IMR-90 (cell line): ENCODE data around the gene NOS1AP. TPM values are rescaled to one million over a fixed set of nuclear protein-coding genes. Genes with fewer than 3 reads are reported as not detected.

Experiments used
- ATAC-seq: fragments of 200-7000 bp; cut with Tn5 transposase; 2 replicates; pipeline ENCODE4 v1.9.1; 2020; ENCODE audit warnings: low read depth, mild to moderate bottlenecking, moderate library complexity
- BruUV-seq: library from RNA; stranded (reverse); fragments of 400-500 nt; replicated peaks from 2 replicates; lab custom pipeline; 2021; lab: Mats Ljungman, UMichigan
- CTCF ChIA-PET: fragments of 300-600 bp; formaldehyde crosslinking; extraction: SDS; loops from one replicate; lab custom pipeline; 2021; ENCODE audit warnings: antibody characterized with exemption; lab: Yijun Ruan, JAX
- POLR2A ChIA-PET: fragments of 300-600 bp; sonication (Branson Sonifier 250); formaldehyde crosslinking; loops from one replicate; lab custom pipeline; 2022; ENCODE audit warnings: antibody characterized with exemption; ENCODE audit not compliant: unreplicated experiment; lab: Charles Lee
- DNase-seq: peaks from one replicate; pipeline ENCODE4 v3.0.0; 2013
- H2AFZ ChIP-seq: replicated peaks from 2 replicates; pipeline ENCODE3; 2013; ENCODE audit warnings: low read length, mild to moderate bottlenecking; ENCODE audit not compliant: poor library complexity
- H2AK5ac ChIP-seq: 2 replicates; pipeline ENCODE4 v1.6.1; 2013; ENCODE audit warnings: low read depth, low read length, inconsistent platforms
- H2AK9ac ChIP-seq: replicated peaks from 2 replicates; pipeline ENCODE3; 2013; ENCODE audit warnings: mild to moderate bottlenecking, low read depth, low read length, moderate library complexity; ENCODE audit not compliant: poor library complexity
- H2BK120ac ChIP-seq: 2 replicates; pipeline ENCODE4 v1.6.1; 2013; ENCODE audit warnings: low read depth, low read length, inconsistent platforms
- H2BK15ac ChIP-seq: 3 replicates; pipeline ENCODE4 v1.6.1; 2013; ENCODE audit warnings: low read depth, low read length, inconsistent platforms
- H2BK20ac ChIP-seq: 2 replicates; pipeline ENCODE4 v1.6.1; 2013; ENCODE audit warnings: low read depth, mild to moderate bottlenecking, inconsistent platforms, low read length, moderate library complexity
- H2BK5ac ChIP-seq: 2 replicates; pipeline ENCODE4 v1.6.1; 2013; ENCODE audit warnings: mild to moderate bottlenecking, low read depth, low read length, inconsistent platforms; ENCODE audit not compliant: poor library complexity, severe bottlenecking
- H3K14ac ChIP-seq: replicated peaks from 2 replicates; pipeline ENCODE4 v1.6.1; 2013; ENCODE audit warnings: low read depth, low read length, inconsistent platforms
- H3K18ac ChIP-seq: 2 replicates; pipeline ENCODE4 v1.6.1; 2013; ENCODE audit warnings: low read depth, low read length, control low read depth
- H3K23ac ChIP-seq: 2 replicates; pipeline ENCODE4 v1.6.1; 2013; ENCODE audit warnings: low read depth, low read length, inconsistent platforms
- H3K27ac ChIP-seq: 2 replicates; pipeline ENCODE4 v1.5.1; 2013; ENCODE audit warnings: mild to moderate bottlenecking, control low read depth, low read length; ENCODE audit not compliant: insufficient read depth
- H3K27me3 ChIP-seq: 2 replicates; pipeline ENCODE4 v1.6.1; 2013; ENCODE audit warnings: low read length; ENCODE audit not compliant: control insufficient read depth, insufficient read depth
- H3K36me3 ChIP-seq: 2 replicates; pipeline ENCODE4 v1.6.1; 2013; ENCODE audit warnings: low read length, mixed read lengths; ENCODE audit not compliant: control insufficient read depth, insufficient read depth
- H3K4ac ChIP-seq: 2 replicates; pipeline ENCODE4 v1.6.1; 2013; ENCODE audit warnings: low read depth, low read length, inconsistent platforms
- H3K4me1 ChIP-seq: 2 replicates; pipeline ENCODE4 v1.6.1; 2013; ENCODE audit warnings: low read length, mixed read lengths; ENCODE audit not compliant: control insufficient read depth, insufficient read depth
- H3K4me2 ChIP-seq: 2 replicates; pipeline ENCODE4 v1.6.1; 2013; ENCODE audit warnings: low read depth, mild to moderate bottlenecking, control low read depth, low read length, moderate library complexity
- H3K4me3 ChIP-seq: 2 replicates; pipeline ENCODE4 v1.5.1; 2013; ENCODE audit warnings: low read depth, mild to moderate bottlenecking, control low read depth, low read length, moderate library complexity; ENCODE audit not compliant: insufficient read depth
- H3K56ac ChIP-seq: 2 replicates; pipeline ENCODE4 v1.6.1; 2013; ENCODE audit warnings: low read length, inconsistent platforms; ENCODE audit not compliant: insufficient read depth; ENCODE audit errors: extremely low read depth
- H3K79me1 ChIP-seq, 2 experiments: 2 replicates each; pipeline ENCODE4 v1.6.1; 2013; ENCODE audit warnings: low read length in 2 of 2, inconsistent platforms in 1 of 2, low read depth in 1 of 2
- H3K9ac ChIP-seq: 2 replicates; pipeline ENCODE4 v1.6.1; 2013; ENCODE audit warnings: low read depth, low read length, control low read depth
- H3K9me1 ChIP-seq: 2 replicates; pipeline ENCODE4 v1.6.1; 2013; ENCODE audit warnings: low read length, inconsistent platforms; ENCODE audit not compliant: insufficient read depth
- H3K9me3 ChIP-seq: 2 replicates; pipeline ENCODE4 v1.6.1; 2013; ENCODE audit warnings: low read length; ENCODE audit not compliant: control insufficient read depth, insufficient read depth
- H4K20me1 ChIP-seq: 2 replicates; pipeline ENCODE4 v1.6.1; 2013; ENCODE audit warnings: low read length, inconsistent platforms; ENCODE audit not compliant: insufficient read depth
- H4K5ac ChIP-seq: 2 replicates; pipeline ENCODE4 v1.6.1; 2013; ENCODE audit warnings: mild to moderate bottlenecking, low read depth, low read length, control low read depth
- H4K8ac ChIP-seq, 2 experiments: 2 replicates each; pipeline ENCODE4 v1.6.1; 2013; ENCODE audit warnings: low read depth in 2 of 2, low read length in 2 of 2, control low read depth in 1 of 2, inconsistent platforms in 1 of 2
- H4K91ac ChIP-seq: 2 replicates; pipeline ENCODE4 v1.6.1; 2013; ENCODE audit warnings: low read depth, low read length, inconsistent platforms; ENCODE audit not compliant: insufficient read depth
- CEBPB ChIP-seq: IDR thresholded peaks from 2 replicates; pipeline ENCODE4 v1.6.1; 2012; ENCODE audit warnings: low read depth, low read length, improper control_type of control experiment
- CHD1 ChIP-seq: IDR thresholded peaks from 2 replicates; pipeline ENCODE4 v1.6.1; 2012; ENCODE audit warnings: low read depth, low read length, improper control_type of control experiment
- MAFK ChIP-seq: IDR thresholded peaks from 2 replicates; pipeline ENCODE4 v1.6.1; 2012; ENCODE audit warnings: low read depth, low read length, improper control_type of control experiment
- MXI1 ChIP-seq: IDR thresholded peaks from 2 replicates; pipeline ENCODE4 v1.6.1; 2012; ENCODE audit warnings: low read depth, mild to moderate bottlenecking, low read length, moderate library complexity, borderline replicate concordance
- RAD21 ChIP-seq: IDR thresholded peaks from 2 replicates; pipeline ENCODE4 v1.6.1; 2012; ENCODE audit warnings: low read length, improper control_type of control experiment
- RFX5 ChIP-seq: IDR thresholded peaks from 2 replicates; pipeline ENCODE4 v1.8.0; 2012; ENCODE audit warnings: low read depth, mild to moderate bottlenecking, low read length, moderate library complexity
- WGBS, 2 experiments: methylation state at CpG; one replicate each; pipeline versions ENCODE4 v1.1.5 to v1.1.7; 2013; ENCODE audit warnings: missing lambda C conversion rate in 2 of 2; ENCODE audit not compliant: insufficient read length in 1 of 2; ENCODE audit errors: extremely low coverage in 2 of 2; 5-methylcytosine and 5-hydroxymethylcytosine counted together
- dilution Hi-C: fragments of 300-500 bp; cut with HindIII; formaldehyde crosslinking; loops from one replicate; pipeline ENCODE4 v1.14.3; 2018; ENCODE audit warnings: low sequenced_read_pairs; ENCODE audit not compliant: unreplicated experiment
- in situ Hi-C: fragments of 300-500 bp; cut with MboI; formaldehyde crosslinking; loops from 3 replicates; pipeline ENCODE4 v1.14.3; 2019; ENCODE audit warnings: low sequenced_read_pairs, inconsistent platforms, mixed read lengths
- intact Hi-C: fragments of 100-400 bp; cut with micrococcal nuclease; formaldehyde crosslinking; loops from 2 replicates; pipeline ENCODE4 v1.10.0; 2022
- polyA plus RNA-seq, 3 experiments: library from polyadenylated mRNA; depleted of rRNA; stranded (reverse); fragments of >200 nt; gene quantifications; 2 replicates each; pipeline ENCODE4 v1.2.3, GENCODE V29; 2012; ENCODE audit warnings: low replicate concordance in 1 of 3
- total RNA-seq: library from RNA; depleted of rRNA; stranded (reverse); fragments of >200 nt; gene quantifications from 2 replicates; pipeline ENCODE4 v1.2.3, GENCODE V29; 2012
- TF ChIP-seq, protein P1 (sequence below): conservative IDR thresholded peaks from 2 replicates; pipeline ENCODE4 v1.5.1; 2012; ENCODE audit warnings: mild to moderate bottlenecking, low read depth, low read length, improper control_type of control experiment

The NOS1AP gene
- total and polyA plus RNA-seq, 2 of the 4 experiments (the other 2 are of a cell fraction): 0.18 to 0.19 TPM

DNA sequence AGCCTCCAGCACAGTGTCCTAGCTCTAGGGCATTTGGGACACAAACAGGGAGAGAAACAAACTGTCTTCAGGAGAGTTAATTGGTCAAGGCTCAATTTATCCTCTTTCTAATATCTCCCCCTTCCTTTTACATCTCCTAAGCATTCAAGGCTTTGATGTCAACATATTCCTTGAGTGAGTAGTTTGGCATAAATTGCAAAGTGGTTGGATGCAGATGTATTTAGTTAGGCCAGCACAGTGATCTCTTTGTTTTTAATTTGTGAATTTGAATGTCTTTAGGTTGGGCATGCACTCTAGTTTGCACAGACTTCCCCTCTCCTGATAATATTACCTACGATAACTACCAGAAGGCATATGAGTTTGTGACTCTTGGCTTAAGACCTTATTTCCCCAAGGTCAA, 33.3 kb upstream of the NOS1AP start:
- Histone ChIP-seq H4K20me1 (no peaks in the 10 kb centered on the region), H4K8ac (no peak overlapping the region), H3K56ac (no peak overlapping the region), H2AK5ac (no peak overlapping the region), H3K18ac (no peak overlapping the region), H3K4me2 (no peak overlapping the region), H2BK120ac (no peak overlapping the region), H2BK15ac (no peak overlapping the region), H3K36me3 (no peaks in the 10 kb centered on the region), H3K9ac (no peak overlapping the region), H4K91ac (no peak overlapping the region), H3K27me3 (peaks cover 18% of the 10 kb centered on the region), H3K4me1 (no peaks in the 10 kb centered on the region), H2BK5ac (no peak overlapping the region), H3K9me3 (no peaks in the 10 kb centered on the region), H3K27ac (no peak overlapping the region), H2BK20ac (no peak overlapping the region), H2AK9ac (no peak overlapping the region), H3K14ac (no peak overlapping the region), H2AFZ (no peak overlapping the region), H3K9me1 (no peaks in the 10 kb centered on the region), H3K4ac (no peak overlapping the region), H3K79me1 (no peaks in the 10 kb centered on the region), H4K5ac (no peak overlapping the region), H3K23ac (no peak overlapping the region), H3K4me3 (no peak overlapping the region)
- WGBS, 2 experiments: no CpG with 5 or more reads among the region's 1 CpG
- POLR2A ChIA-PET: no interaction called here
- in situ Hi-C loops: loop anchor here (5.0 kb wide), 1 partner anchor 249 kb away; no protein-coding TSS in a partner anchor
- no TSS peak for BruUV-seq
- dilution Hi-C loops: no loop called here
- TF ChIP-seq, protein P1, sequence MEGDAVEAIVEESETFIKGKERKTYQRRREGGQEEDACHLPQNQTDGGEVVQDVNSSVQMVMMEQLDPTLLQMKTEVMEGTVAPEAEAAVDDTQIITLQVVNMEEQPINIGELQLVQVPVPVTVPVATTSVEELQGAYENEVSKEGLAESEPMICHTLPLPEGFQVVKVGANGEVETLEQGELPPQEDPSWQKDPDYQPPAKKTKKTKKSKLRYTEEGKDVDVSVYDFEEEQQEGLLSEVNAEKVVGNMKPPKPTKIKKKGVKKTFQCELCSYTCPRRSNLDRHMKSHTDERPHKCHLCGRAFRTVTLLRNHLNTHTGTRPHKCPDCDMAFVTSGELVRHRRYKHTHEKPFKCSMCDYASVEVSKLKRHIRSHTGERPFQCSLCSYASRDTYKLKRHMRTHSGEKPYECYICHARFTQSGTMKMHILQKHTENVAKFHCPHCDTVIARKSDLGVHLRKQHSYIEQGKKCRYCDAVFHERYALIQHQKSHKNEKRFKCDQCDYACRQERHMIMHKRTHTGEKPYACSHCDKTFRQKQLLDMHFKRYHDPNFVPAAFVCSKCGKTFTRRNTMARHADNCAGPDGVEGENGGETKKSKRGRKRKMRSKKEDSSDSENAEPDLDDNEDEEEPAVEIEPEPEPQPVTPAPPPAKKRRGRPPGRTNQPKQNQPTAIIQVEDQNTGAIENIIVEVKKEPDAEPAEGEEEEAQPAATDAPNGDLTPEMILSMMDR: no peak
- no peak for TF ChIP-seq MXI1
- TF ChIP-seq CEBPB: no peak
- TF ChIP-seq RAD21: no peak
- no peak for TF ChIP-seq MAFK
- TF ChIP-seq CHD1: no peak
- TF ChIP-seq RFX5: no peak
- CTCF ChIA-PET: interaction anchor here (0.6 to 5.0 kb wide), 5 partner anchors 108 to 243 kb away, joined by 3 to 76 read pairs (median 7); no protein-coding TSS in a partner anchor
- intact Hi-C loops: no loop called here
- no peak for ATAC-seq
- no peak for DNase-seq
